HG03439 (cell line): Measurements from ENCODE around the gene PPP2R2B.
"Not testable (repeated sequence)": the region's sequence is repeated elsewhere in the genome, so short reads cannot be mapped to it uniquely, and the experiment has no call there.

ENCODE experiments used
- ATAC-seq: cut with Tn5 transposase; IDR thresholded peaks from one replicate; pipeline ENCODE4 v1.9.1; 2021; ENCODE audit warnings: mild to moderate bottlenecking, moderate library complexity; ENCODE audit not compliant: unreplicated experiment

The PPP2R2B gene

GRCh38 chr5:146751781-146752401, 126.7 kb downstream of the PPP2R2B start:
- peak; percentile 81 for ATAC-seq

GRCh38 chr5:146751054-146751453, 127.5 kb downstream of the PPP2R2B start:
- no peak for ATAC-seq

- no peak for ATAC-seq
Measured at GRCh38 chr5:146748533-146748932, 130.0 kb downstream of the PPP2R2B start.

GRCh38 chr5:146745931-146746577, 132.5 kb downstream of the PPP2R2B start:
- ATAC-seq = no peak

- ATAC-seq = no peak
Measured at GRCh38 chr5:146744068-146744745, 134.3 kb downstream of the PPP2R2B start.

- ATAC-seq = no peak
Measured at GRCh38 chr5:146734936-146735577, 143.5 kb downstream of the PPP2R2B start.

- no peak for ATAC-seq
Measured at GRCh38 chr5:146732962-146733361, 145.6 kb downstream of the PPP2R2B start.

- no peak for ATAC-seq
Measured at GRCh38 chr5:146731909-146732659, 146.5 kb downstream of the PPP2R2B start.

- not testable (repeated sequence) for ATAC-seq
Measured at GRCh38 chr5:146728746-146729145, 149.8 kb downstream of the PPP2R2B start.

- ATAC-seq = no peak
Measured at GRCh38 chr5:146726891-146727290, 151.7 kb downstream of the PPP2R2B start.

- ATAC-seq = no peak
Measured at GRCh38 chr5:146726020-146726419, 152.5 kb downstream of the PPP2R2B start.

- no peak for ATAC-seq
Measured at GRCh38 chr5:146725025-146725424, 153.5 kb downstream of the PPP2R2B start.

GRCh38 chr5:146722361-146722779, 156.2 kb downstream of the PPP2R2B start:
- ATAC-seq = no peak

- ATAC-seq = no peak
Measured at GRCh38 chr5:146721073-146721815, 157.3 kb downstream of the PPP2R2B start.

GRCh38 chr5:146720107-146720506, 158.4 kb downstream of the PPP2R2B start:
- ATAC-seq = no peak

- no peak for ATAC-seq
Measured at GRCh38 chr5:146719179-146719578, 159.4 kb downstream of the PPP2R2B start.

GRCh38 chr5:146718609-146719008, 159.9 kb downstream of the PPP2R2B start:
- no peak for ATAC-seq

GRCh38 chr5:146717951-146718350, 160.6 kb downstream of the PPP2R2B start:
- ATAC-seq = no peak

- no peak for ATAC-seq
Measured at GRCh38 chr5:146716636-146717035, 161.9 kb downstream of the PPP2R2B start.

- ATAC-seq = no peak
Measured at GRCh38 chr5:146710348-146710747, 168.2 kb downstream of the PPP2R2B start.
